HG02623 (cell line): Measurements from ENCODE around the gene LRMDA.

Experiments
- ATAC-seq: cut with Tn5 transposase; IDR thresholded peaks from one replicate; pipeline ENCODE4 v1.9.1; 2021; ENCODE audit warnings: moderate library complexity; ENCODE audit not compliant: unreplicated experiment

The LRMDA gene

GRCh38 chr10:76548716-76549115 is 1117.3 kb downstream of the LRMDA start:
- ATAC-seq, result no peak

DNA sequence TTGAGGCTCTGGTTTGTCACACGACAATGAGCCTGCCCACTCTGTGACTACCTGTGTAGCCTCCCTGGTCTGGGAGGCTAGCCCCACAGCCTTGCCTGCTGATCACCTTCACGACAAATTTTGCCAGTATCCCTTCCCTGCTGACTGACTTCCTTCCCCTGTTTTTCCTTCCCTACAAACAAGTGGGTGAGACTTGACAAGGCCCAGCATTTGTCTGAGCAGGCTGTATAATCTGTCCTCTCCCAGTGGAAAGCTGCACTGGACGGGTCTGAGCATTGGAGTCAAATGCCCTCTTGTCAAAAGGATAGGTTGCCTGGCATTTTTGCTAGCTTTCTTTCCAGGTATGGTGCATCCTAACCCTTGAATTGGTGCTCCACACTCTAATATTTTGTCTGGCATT is 1117.7 kb downstream of the LRMDA start:
- ATAC-seq, result no peak

DNA sequence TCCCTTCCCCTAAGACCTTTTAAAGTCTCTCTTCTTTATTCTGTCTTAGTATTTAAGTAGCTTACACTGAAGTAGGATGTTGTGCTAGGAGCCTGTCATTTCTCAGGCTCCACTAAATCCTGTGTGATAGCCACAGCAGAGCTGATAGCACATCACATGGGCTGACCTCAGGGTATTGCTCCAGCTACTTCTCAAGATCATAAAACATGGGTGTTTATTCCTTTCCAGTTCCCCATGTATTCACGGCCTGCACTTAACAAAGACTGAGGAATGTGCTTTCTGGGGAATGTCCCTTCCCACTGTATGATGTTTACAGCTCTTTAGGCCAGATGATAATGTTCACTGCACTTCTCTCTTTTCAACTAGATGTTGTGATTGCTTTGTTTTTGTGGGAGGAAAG is 1119.4 kb downstream of the LRMDA start:
- ATAC-seq, result no peak

- no peak for ATAC-seq
Measured at GRCh38 chr10:76552091-76552873, 1120.9 kb downstream of the LRMDA start.

DNA sequence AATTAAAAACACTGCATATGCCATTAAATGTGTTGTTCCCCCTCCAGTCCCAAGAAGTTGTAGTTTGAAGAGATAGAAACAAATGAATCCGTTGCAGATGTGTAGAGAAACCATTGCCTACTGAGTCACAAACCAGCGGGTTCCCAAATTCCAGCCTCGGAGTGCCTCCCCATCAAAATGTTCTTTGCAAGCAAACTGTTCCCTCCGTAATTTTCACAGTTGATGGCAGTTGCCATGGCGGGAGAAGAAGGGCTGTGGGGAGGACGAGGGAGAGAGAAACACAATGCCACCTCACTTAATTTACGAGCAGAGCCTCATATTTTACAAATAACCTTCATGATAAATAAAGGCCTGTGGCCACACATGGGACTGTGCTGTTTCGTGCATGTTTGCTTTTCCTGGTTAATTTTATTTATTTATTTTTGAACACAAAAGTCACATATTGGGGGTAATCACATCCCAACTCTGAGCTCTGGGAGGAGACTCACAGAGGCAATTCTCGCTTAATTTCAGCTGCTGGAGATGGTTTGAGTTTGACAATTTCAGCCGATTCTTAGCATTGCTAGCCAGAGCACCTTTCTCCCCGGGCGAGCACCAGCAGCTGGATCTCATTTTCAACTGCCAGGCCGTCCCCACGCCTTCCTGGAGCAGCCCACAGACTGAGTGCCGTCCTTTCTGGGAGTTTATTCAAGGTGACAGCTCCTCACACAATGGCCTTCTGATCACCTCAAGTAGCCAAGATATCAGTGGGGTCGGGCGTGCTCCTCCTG is 1122.0 kb downstream of the LRMDA start:
- ATAC-seq, result no peak

DNA sequence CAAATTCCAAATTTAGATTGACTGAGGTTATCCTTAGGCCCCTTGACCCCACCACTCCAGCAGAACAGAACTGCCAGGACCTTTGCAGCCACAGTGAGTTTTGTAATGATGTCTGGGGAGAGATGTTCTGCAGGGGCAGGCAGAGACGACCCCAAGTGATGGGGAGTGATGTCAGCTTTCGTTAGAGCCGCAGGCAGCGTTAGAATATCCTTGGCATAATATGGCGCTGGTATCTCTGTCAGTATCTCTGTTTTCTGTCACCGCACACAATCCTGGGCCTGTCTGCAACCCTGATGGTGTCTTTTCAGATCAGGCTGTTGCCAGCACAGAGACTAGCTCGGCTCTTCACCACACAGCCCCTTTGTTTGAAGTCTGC is 1122.6 kb downstream of the LRMDA start:
- no peak for ATAC-seq

DNA sequence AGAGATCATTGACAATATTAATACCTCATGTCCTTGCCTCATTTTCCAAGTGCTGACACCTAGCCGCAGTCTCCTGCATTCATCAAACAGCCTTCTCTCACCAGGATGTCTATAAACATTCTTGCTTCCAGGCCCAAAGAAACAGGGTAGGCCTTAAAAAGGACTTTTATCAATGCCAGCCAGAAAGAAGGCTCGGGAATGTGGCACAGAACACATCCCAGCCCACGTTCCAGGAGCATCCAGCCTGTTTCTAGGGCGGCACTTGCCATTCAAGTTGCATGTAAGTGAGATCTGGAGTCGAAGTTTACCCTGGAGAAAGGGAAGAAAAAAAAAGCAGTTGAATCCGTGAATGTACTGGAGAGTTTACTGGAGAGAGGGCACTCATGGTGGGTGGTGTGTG is 1123.1 kb downstream of the LRMDA start:
- ATAC-seq, result no peak

DNA sequence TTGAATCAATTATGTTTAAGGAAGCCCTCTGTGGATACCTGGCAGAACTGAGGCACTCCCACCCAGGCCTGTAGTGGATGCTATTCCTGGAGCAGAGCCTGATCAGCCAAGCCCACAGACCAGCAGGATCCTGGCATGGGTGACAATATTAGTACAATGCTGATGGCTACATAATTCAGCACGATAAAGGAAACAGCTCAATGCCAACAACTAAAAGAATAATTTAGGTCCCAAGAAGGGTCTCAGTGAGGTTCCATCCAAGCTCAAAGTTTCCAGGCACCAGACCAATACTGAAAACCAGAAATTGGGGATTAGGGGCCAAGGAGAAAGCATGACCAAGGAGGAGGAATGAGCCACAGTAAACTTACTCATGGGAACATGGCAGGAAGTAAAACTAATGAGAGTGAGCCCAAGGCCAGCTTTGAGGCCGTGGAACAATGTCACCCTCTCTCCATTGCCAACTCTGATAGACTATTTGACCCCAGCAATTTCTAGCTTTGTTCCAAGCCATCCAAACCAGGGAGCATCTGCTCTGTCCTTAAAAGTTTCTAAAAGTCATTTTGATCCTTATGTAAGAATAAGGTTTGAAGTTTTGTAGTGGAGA is 1123.7 kb downstream of the LRMDA start:
- ATAC-seq, result no peak

DNA sequence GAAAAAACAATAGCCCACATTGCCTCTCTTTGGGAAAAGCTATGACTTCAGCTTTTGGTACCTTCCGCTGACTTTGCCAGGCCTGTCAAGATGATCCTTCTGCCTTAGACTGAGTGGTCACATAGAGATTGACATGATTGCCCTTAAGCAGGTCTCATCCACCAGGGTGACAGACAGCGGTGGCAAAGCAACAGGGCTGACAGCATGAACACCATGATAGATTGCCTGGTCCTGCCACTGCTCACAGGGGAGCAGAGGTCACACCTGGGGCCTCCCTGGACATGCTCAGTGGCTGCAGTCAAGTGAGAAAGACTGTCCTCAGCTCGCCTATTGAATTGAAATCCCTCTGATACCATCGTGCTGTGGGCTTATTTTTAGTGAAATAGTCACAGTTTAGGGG is 1125.9 kb downstream of the LRMDA start:
- no peak for ATAC-seq

DNA sequence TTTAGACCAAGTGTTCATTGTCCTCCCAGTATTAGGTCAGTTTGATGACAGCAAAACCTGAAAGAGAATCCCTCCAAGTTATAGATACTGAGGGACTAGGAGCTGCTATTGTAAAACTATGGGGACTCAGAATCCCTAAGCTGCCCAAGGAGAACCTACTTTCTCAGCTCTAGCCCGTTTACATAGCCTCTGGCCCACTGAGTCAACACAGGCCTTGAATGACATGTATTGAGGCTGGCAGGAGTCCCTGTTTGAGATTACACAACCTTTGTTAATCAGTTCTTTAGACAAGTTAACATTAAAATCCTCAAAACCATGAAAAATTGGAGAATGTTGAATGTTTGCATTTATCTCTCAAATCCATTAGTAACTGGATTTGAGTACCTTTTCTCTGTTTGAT is 1127.2 kb downstream of the LRMDA start:
- ATAC-seq, result no peak

- no peak for ATAC-seq
Measured at GRCh38 chr10:76558996-76559891, 1127.8 kb downstream of the LRMDA start.

DNA sequence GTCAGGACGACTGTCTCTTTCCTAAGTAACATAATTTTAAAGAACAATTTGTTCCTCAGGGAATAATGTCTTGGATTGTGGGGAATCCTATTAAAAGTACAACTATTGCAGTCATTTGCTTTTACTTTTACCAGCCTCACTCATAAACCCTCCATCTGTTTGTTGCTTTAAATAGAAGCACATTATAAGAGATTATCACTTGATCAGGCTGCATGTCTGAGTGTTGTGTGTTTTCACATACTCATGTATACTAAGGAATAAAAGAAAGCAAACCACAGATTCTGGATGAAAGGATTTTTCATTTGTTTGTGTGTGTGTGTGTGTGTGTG is 1128.4 kb downstream of the LRMDA start:
- no peak for ATAC-seq

- ATAC-seq, result no peak
Measured at GRCh38 chr10:76560338-76560737, 1128.9 kb downstream of the LRMDA start.

DNA sequence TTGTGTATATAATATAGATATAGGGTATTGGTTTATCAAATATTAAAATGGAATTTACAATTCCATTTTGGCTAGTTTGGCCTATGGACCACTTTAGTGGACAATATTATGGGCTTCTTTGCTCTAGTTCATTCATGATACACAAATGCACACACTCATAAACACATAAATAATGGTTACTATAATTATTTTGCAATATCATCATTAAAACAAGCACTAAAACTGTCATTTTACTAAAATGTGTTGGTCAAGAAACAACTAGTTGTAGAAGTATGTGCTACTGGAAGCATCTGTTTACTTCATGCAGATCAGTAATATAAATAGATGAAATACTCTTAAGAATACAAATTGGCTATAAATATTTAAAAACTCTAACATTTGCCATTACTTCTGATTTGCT is 1131.9 kb downstream of the LRMDA start:
- no peak for ATAC-seq

DNA sequence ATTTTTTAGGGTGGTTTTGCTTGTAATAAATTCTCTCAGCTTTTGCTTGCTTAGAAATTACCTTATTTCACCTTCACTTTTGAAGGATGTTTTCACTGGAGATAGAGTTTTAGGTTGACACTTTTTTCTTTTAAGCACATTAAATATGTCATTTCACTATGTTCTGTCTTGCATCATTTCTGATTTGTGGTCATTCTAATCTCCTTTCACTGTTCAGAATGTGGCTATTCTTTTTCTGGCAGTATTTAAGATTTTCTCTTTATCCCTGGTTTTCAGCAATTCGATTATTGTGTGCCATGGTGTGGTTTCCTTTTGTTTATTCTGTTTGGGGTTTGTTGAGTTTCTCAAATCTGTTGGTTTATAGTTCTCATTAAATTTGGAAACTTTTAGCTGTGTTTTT is 1140.6 kb downstream of the LRMDA start:
- no peak for ATAC-seq

DNA sequence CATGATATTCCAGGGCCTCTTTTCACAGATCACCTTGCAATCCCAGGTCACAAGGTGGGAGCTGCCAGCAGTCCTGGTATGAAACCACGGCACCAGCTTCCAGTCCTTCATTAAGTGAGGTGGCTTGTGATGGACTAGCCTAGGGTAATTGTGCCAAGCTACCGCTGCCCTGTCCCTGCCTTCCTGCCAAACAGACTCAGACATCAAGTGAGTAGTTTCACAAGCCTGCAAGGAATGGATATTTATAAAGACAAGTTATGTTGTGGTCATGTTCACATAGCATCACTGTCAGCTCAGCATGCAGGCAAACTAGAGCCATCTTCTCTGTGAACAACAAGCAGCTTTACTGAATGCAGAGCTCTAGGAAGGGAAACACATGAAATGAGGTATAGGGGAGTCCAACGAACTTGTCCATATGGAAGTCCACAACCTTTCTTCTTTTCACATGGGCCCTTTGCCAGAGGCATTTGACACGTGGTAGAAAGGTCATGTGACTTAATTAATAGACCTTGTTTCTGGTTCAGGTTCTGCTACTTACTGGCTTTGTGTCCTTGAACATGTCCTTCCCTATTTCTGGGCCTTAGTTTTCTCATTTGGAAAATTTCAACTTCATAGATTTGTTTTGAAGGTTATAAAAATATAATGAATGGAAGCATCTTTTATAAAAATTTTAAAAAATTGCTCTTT is 1145.0 kb downstream of the LRMDA start:
- ATAC-seq, result no peak

- no peak for ATAC-seq
Measured at GRCh38 chr10:76577455-76577854, 1146.0 kb downstream of the LRMDA start.

DNA sequence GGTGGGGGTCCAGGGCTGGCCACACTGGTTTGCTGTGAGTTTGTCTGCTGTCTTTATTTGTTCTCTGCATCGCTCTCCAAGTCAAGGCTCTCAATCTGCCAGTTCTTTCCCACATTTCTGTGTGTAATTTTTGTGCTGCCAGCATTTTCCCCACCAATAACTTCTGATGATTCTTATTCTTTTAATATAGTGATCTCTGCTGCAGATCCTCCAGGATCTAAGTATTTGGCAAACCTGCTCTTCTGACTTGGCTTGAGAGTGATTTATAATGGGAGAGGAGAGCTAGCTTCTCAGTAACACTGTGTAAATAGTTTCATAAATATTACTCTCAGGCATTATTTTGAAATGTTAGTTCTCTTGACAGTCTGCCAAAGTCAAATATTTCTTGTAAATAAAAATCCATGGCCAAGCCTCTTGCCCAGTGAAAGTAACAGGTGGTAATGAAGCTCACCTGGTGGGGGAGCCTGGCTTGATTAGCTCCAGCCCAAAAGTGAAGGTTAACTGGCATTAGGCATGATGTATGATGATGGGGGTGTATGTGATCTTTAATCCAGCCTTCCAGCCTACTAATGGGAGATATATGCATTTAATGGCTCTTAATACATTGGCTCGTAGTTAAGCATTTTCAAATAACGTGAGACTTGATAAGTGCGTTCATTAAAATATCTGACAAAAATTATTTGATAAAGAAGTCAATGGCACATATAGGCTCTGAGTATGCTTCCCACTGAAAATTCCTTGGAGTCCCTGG is 1150.3 kb downstream of the LRMDA start:
- ATAC-seq, result no peak

GRCh38 chr10:76582531-76582930 is 1151.1 kb downstream of the LRMDA start:
- no peak for ATAC-seq

DNA sequence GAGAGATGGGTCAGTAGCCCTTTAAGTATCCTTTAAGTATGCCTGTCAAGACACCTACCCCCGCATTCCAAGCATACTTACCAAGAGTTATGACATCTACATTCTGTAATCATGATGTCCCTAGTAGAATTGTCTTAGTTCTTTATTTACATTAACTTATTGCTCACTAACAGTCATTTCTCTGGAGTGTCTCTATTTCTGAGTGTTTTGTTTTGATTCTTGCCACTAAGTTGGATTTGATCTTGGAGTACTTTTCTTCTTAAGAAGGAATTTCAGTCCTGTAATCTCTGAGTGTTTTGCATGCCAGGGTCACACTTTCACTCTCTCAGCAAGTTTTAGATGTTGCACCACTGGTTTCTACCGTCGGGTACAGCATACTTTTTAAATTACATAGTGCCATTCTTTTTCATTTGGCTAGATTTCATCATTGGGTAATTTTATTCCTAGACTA is 1152.3 kb downstream of the LRMDA start:
- no peak for ATAC-seq
